DMS153 (cell line): ENCODE data around the gene SAPCD1.
A peak's percentile ranks its signal among the peaks of the same experiment; 100 is the strongest.
"Not testable (repeated sequence)": the region's sequence is repeated elsewhere in the genome, so short reads cannot be mapped to it uniquely, and the experiment has no call there.

Experiments used
- DNase-seq: peaks from one replicate; lab custom pipeline; 2025; lab: John Stamatoyannopoulos, UW

Gene SAPCD1

GRCh38 chr6:31801031-31801927 lies 38.8 kb downstream of the SAPCD1 start:
- not testable (repeated sequence) for DNase-seq

DNA sequence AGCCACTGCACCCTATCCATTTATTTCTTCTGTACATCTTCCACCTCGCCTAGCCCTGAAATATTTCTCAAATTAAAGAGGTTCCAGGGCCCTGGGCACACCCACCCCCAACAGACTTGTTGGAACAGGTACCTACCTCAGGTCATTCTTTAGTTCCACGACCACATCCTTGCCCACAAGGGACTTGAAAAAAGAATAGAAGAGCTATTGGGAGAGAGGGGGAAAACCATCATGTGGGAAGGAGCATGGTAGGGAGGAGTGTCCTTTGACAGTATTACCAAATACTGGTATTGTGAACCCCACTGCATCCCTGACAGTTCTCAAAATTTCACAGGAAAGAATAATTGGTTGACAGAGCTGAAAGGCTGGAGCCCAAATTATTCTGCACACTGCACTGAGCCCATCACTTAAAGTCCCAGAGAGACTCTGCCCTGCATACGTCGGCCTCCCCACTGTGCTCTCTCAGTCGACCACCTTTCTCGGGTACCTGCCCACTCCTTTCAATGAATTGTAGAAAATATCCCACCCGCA lies 43.5 kb downstream of the SAPCD1 start:
- no peak for DNase-seq

- DNase-seq, result peak; percentile 92
These were observed 44.2 kb downstream of the SAPCD1 start, which contains the start of gene LSM2 for GRCh38 chr6:31806470-31807272. Gene LSM2, minus strand, starts transcription at chr6:31806966. Its CDS starts 209 bp downstream, at chr6:31806757.

GRCh38 chr6:31808599-31808998 lies 46.1 kb downstream of the SAPCD1 start:
- not testable (repeated sequence) for DNase-seq

- no peak for DNase-seq
These were observed 49.2 kb downstream of the SAPCD1 start for GRCh38 chr6:31811645-31812044.

DNA sequence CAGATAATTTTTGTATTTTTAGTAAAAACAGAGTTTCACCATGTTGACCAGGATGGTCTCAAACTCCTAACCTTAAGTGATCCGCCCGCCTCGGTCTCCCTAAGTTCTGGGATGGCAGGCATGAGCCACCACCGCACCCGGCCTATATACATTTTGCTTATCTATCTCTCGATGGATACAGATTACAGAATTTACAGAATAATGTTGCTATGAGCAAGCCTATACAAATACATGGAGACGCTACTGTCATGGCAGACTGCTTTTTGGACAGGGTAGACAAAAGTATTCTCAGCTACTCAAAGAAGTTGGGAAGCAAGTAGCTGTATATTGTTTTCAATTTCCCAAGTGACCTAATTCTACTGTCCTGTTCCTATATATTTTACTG lies 51.0 kb downstream of the SAPCD1 start:
- DNase-seq, result no peak
